NK-92 treated with Interleukin-12 subunit alpha and Interleukin-12 subunit beta, amount 100 ng/mL, for 24 hours (cell line): ENCODE data around the gene MYBPC1.
"Not testable (repeated sequence)": the region's sequence is repeated elsewhere in the genome, so short reads cannot be mapped to it uniquely, and the experiment has no call there.

Source experiments
- DNase-seq: peaks from one replicate; lab custom pipeline; 2025; lab: John Stamatoyannopoulos, UW

MYBPC1 gene

GRCh38 chr12:101653503-101653902, 58.7 kb downstream of the MYBPC1 start:
- no peak for DNase-seq

- DNase-seq = no peak
These were observed 59.7 kb downstream of the MYBPC1 start for GRCh38 chr12:101654442-101654841.

- no peak for DNase-seq
These were observed 60.6 kb downstream of the MYBPC1 start for GRCh38 chr12:101655393-101655792.

- not testable (repeated sequence) for DNase-seq
These were observed 65.9 kb downstream of the MYBPC1 start for GRCh38 chr12:101660662-101661061.

- no peak for DNase-seq
These were observed 68.5 kb downstream of the MYBPC1 start for GRCh38 chr12:101663298-101663697.

GRCh38 chr12:101664992-101665391, 70.2 kb downstream of the MYBPC1 start:
- no peak for DNase-seq

- no peak for DNase-seq
These were observed 71.4 kb downstream of the MYBPC1 start for GRCh38 chr12:101666052-101666728.

GRCh38 chr12:101667591-101667990, 72.8 kb downstream of the MYBPC1 start:
- no peak for DNase-seq

GRCh38 chr12:101670007-101670671, 75.4 kb downstream of the MYBPC1 start:
- DNase-seq = no peak

- peak; percentile 8 for DNase-seq
These were observed 76.5 kb downstream of the MYBPC1 start for GRCh38 chr12:101671157-101671791.

GRCh38 chr12:101671833-101672232, 77.1 kb downstream of the MYBPC1 start:
- DNase-seq = no peak

GRCh38 chr12:101675555-101675954, 80.8 kb downstream of the MYBPC1 start:
- no peak for DNase-seq

- not testable (repeated sequence) for DNase-seq
These were observed 81.7 kb downstream of the MYBPC1 start for GRCh38 chr12:101676497-101676896.

- DNase-seq = no peak
These were observed 83.3 kb downstream of the MYBPC1 start for GRCh38 chr12:101678081-101678480.

- no peak for DNase-seq
These were observed 85.5 kb downstream of the MYBPC1 start for GRCh38 chr12:101680240-101680639.

GRCh38 chr12:101680647-101681046, 85.9 kb downstream of the MYBPC1 start:
- DNase-seq = no peak

GRCh38 chr12:101681627-101682026, 86.9 kb downstream of the MYBPC1 start:
- DNase-seq = not testable (repeated sequence)

- no peak for DNase-seq
These were observed 90.3 kb downstream of the MYBPC1 start for GRCh38 chr12:101685092-101685491.

- DNase-seq = no peak
These were observed 91.4 kb downstream of the MYBPC1 start for GRCh38 chr12:101686176-101686575.

GRCh38 chr12:101690544-101691098, 95.8 kb downstream of the MYBPC1 start:
- no peak for DNase-seq

GRCh38 chr12:101691503-101692096, 96.8 kb downstream of the MYBPC1 start:
- DNase-seq = no peak

GRCh38 chr12:101694297-101694848, 99.6 kb downstream of the MYBPC1 start:
- no peak for DNase-seq
